Neural progenitor cell (in vitro differentiated cells): ENCODE results near the gene SLC35B1. TPM values are rescaled to one million over a fixed set of nuclear protein-coding genes. Genes with fewer than 3 reads are reported as not detected.

Experiments
- DNase-seq: peaks from one replicate; pipeline ENCODE4 v3.0.0-alpha.2; 2016; ENCODE audit warnings: low spot score
- H2AFZ ChIP-seq: fragments of 200-600 bp; sonication (generic); replicated peaks from 2 replicates; pipeline ENCODE4 v1.6.1; 2016; ENCODE audit warnings: antibody characterized with exemption
- H3F3A ChIP-seq: fragments of 200-600 bp; sonication (generic); 2 replicates; pipeline ENCODE4 v1.6.1; 2016; ENCODE audit warnings: antibody characterized with exemption, low read depth
- H3K27ac ChIP-seq: fragments of 200-600 bp; sonication (generic); 2 replicates; pipeline ENCODE4 v1.5.1; 2016; ENCODE audit warnings: mild to moderate bottlenecking
- H3K27me3 ChIP-seq: fragments of 200-600 bp; sonication (generic); 2 replicates; pipeline ENCODE4 v1.6.1; 2016; ENCODE audit warnings: mild to moderate bottlenecking, moderate library complexity
- H3K36me3 ChIP-seq: fragments of 200-600 bp; sonication (generic); 2 replicates; pipeline ENCODE4 v1.5.1; 2016
- H3K4me1 ChIP-seq: fragments of 200-600 bp; sonication (generic); 2 replicates; pipeline ENCODE4 v1.6.1; 2016; ENCODE audit warnings: mixed run types
- H3K4me2 ChIP-seq: fragments of 200-600 bp; sonication (generic); 2 replicates; pipeline ENCODE4 v1.6.1; 2016
- H3K4me3 ChIP-seq: fragments of 200-600 bp; sonication (generic); 2 replicates; pipeline ENCODE4 v1.5.1; 2016
- H3K79me2 ChIP-seq: fragments of 200-600 bp; sonication (generic); 2 replicates; pipeline ENCODE4 v1.6.1; 2016; ENCODE audit warnings: low read depth
- H3K9ac ChIP-seq: fragments of 200-600 bp; sonication (generic); 2 replicates; pipeline ENCODE4 v1.6.1; 2016
- H3K9me3 ChIP-seq: fragments of 200-600 bp; sonication (generic); 2 replicates; pipeline ENCODE4 v1.5.1; 2016; ENCODE audit warnings: low read depth
- H4K20me1 ChIP-seq: fragments of 200-600 bp; sonication (generic); 2 replicates; pipeline ENCODE4 v1.6.1; 2016; ENCODE audit warnings: low read depth
- H3K27ac Mint-ChIP-seq: 3 replicates; pipeline ENCODE4 v1.8.0; 2021; ENCODE audit warnings: mixed read lengths
- H3K27me3 Mint-ChIP-seq: 2 replicates; pipeline ENCODE4 v1.8.0; 2022; ENCODE audit warnings: low read depth, mild to moderate bottlenecking, inconsistent platforms, moderate library complexity, mixed read lengths; ENCODE audit not compliant: insufficient read depth
- H3K36me3 Mint-ChIP-seq: 3 replicates; pipeline ENCODE4 v1.8.0; 2021; ENCODE audit warnings: mixed read lengths
- H3K4me1 Mint-ChIP-seq: 3 replicates; pipeline ENCODE4 v1.8.0; 2021; ENCODE audit warnings: mixed read lengths
- H3K4me3 Mint-ChIP-seq: 3 replicates; pipeline ENCODE4 v1.8.0; 2021; ENCODE audit warnings: mild to moderate bottlenecking, moderate library complexity, mixed read lengths
- H3K9me3 Mint-ChIP-seq: 3 replicates; pipeline ENCODE4 v1.8.0; 2020; ENCODE audit warnings: mixed read lengths
- CTCF ChIP-seq: fragments of 200-600 bp; sonication (generic); IDR thresholded peaks from 2 replicates; pipeline ENCODE4 v1.5.1; 2017; ENCODE audit warnings: antibody characterized with exemption, mild to moderate bottlenecking
- EZH2 ChIP-seq: fragments of 200-600 bp; sonication (generic); IDR thresholded peaks from 2 replicates; pipeline ENCODE4 v1.6.1; 2017; ENCODE audit warnings: antibody characterized with exemption, mild to moderate bottlenecking, moderate library complexity
- EZH2phosphoT487 ChIP-seq: fragments of 200-600 bp; sonication (generic); IDR thresholded peaks from 2 replicates; pipeline ENCODE4 v1.6.1; 2017; ENCODE audit warnings: antibody characterized with exemption
- total RNA-seq: library from RNA; depleted of rRNA; stranded (reverse); fragments of >200 nt; gene quantifications from 2 replicates; pipeline ENCODE4 v1.2.3, GENCODE V29; 2015; ENCODE audit warnings: low replicate concordance

The SLC35B1 gene
- total RNA-seq, 1 donor from 2014 or later: 52.7 TPM

- no peak overlapping the region for H3K4me2 ChIP-seq
- Mint-ChIP-seq H3K4me3 (no peak overlapping the region), H3K27me3 (no peaks in the 10 kb centered on the region), H3K9me3 (no peaks in the 10 kb centered on the region), H3K4me1 (no peaks in the 10 kb centered on the region), H3K27ac (no peak overlapping the region), H3K36me3 (peaks cover 2% of the 10 kb centered on the region)
- H3K9ac ChIP-seq: no peak overlapping the region
- no peak overlapping the region for H3K27ac ChIP-seq
- DNase-seq: no peak
- H3K79me2 ChIP-seq: peaks cover 33% of the 10 kb centered on the region
- H3K4me1 ChIP-seq: peaks cover 16% of the 10 kb centered on the region
- no peak overlapping the region for H2AFZ ChIP-seq
- H4K20me1 ChIP-seq: peaks cover 26% of the 10 kb centered on the region
- H3K9me3 ChIP-seq: no peaks in the 10 kb centered on the region
- peaks cover 22% of the 10 kb centered on the region for H3F3A ChIP-seq
- H3K4me3 ChIP-seq: no peak overlapping the region
- no peaks in the 10 kb centered on the region for H3K27me3 ChIP-seq
- H3K36me3 ChIP-seq: no peaks in the 10 kb centered on the region
- TF ChIP-seq CTCF (no peak), EZH2 (no peak), EZH2phosphoT487 (no peak)
These were observed 32.0 kb upstream of the SLC35B1 start for GRCh38 chr17:49739641-49740271.

DNA sequence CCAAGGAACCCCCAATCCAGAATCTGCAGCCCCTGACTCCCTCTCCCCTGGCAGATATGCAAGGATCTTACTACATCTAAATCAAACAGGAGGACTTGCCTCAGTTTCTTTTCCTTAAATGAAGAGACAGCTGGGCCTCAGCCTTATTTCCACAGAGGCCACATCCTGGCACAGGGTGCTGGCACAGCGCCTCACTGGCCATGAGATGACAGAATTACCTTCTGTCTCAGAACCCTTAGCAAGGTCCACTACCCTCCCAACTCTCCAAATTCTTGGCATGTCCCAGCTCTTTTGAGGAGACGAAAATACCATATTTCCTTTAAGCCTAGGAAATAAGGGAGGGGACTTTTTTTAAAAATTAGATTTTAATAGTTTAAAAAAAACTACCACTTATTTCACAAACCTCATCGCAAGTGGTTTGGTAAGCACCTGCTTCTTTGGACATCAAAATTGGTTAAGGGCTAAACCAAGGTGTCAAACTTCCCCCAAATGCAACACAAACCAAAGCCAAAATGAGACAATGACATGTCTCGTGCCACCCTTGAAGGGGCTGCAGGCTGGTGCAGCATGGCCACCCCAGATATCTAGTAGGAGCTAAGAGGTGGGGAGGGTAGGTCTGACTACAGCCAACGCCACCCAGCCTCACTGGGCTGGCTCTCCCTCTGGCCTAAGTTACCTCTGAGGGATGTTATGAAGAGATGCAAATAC lies 30.8 kb upstream of the SLC35B1 start:
- Histone ChIP-seq H2AFZ (no peak overlapping the region), H3K27ac (peak overlapping the region; percentile 60), H3F3A (peaks cover 22% of the 10 kb centered on the region), H3K4me3 (no peak overlapping the region), H3K9me3 (no peaks in the 10 kb centered on the region), H4K20me1 (peaks cover 26% of the 10 kb centered on the region), H3K4me2 (no peak overlapping the region), H3K9ac (no peak overlapping the region), H3K79me2 (peaks cover 44% of the 10 kb centered on the region), H3K4me1 (peaks cover 16% of the 10 kb centered on the region), H3K27me3 (no peaks in the 10 kb centered on the region), H3K36me3 (no peaks in the 10 kb centered on the region)
- Mint-ChIP-seq H3K27me3 (no peaks in the 10 kb centered on the region), H3K36me3 (peaks cover 2% of the 10 kb centered on the region), H3K4me1 (no peaks in the 10 kb centered on the region), H3K9me3 (no peaks in the 10 kb centered on the region), H3K4me3 (no peak overlapping the region), H3K27ac (no peak overlapping the region)
- TF ChIP-seq EZH2 (no peak), EZH2phosphoT487 (no peak), CTCF (no peak)
- DNase-seq: no peak

DNA sequence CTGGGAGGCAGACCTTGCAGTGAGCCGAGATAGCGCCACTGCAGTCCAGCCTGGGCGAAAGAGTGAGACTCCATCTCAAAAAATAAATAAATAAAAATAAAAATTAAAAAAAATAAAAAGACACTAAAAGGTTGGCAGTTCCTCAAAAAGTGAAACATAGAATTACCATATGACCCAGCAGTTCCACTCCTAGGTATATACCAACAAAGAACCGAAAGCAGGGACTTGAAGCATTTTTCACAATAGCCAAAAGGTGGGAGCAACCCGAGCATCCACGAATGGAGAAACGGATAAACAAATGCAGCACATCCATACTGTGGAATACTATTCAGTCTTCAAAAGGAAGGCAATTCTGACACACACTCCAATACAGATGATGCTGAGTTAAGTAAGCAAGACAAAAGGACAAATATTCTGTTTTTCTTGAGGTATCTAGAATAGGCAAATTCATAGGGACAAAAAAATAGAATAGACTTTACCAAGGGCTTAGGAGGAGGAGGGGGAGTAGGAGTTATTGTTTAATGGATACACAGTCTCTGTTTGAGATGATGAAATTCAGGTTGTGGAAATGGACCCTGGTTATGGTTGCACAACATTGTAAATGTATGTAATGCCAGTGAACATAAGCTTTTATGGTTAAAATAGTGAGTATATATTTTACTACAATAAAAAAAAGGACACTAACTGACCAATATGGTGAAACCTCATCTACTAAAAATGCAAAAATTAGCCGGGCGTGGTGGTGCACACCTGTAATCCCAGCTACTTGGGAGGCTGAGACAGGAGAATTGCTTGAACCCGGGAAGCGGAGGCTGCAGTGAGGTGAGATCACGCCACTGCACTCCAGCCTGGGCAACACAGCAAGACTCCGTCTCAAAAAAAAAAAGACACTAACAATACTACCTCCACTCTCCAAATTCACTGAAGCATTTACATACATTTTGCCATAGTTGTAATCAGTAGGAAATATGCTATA lies 27.0 kb upstream of the SLC35B1 start:
- TF ChIP-seq EZH2phosphoT487 (no peak), CTCF (no peak), EZH2 (no peak)

More for the DNA sequence above, 27.0 kb upstream of the SLC35B1 start:
- Histone ChIP-seq H3K27ac (no peak overlapping the region), H2AFZ (no peak overlapping the region), H3K9ac (no peak overlapping the region), H3K4me1 (peaks cover 16% of the 10 kb centered on the region), H3K36me3 (no peaks in the 10 kb centered on the region), H4K20me1 (peaks cover 17% of the 10 kb centered on the region), H3K27me3 (no peaks in the 10 kb centered on the region), H3K79me2 (peaks cover 46% of the 10 kb centered on the region), H3K4me3 (no peak overlapping the region), H3K4me2 (no peak overlapping the region), H3F3A (peaks cover 22% of the 10 kb centered on the region), H3K9me3 (no peaks in the 10 kb centered on the region)
- H3K36me3 Mint-ChIP-seq: peaks cover 5% of the 10 kb centered on the region
- no peaks in the 10 kb centered on the region for H3K9me3 Mint-ChIP-seq
- no peaks in the 10 kb centered on the region for H3K4me1 Mint-ChIP-seq
- no peak overlapping the region for H3K27ac Mint-ChIP-seq
- H3K27me3 Mint-ChIP-seq: no peaks in the 10 kb centered on the region
- no peak overlapping the region for H3K4me3 Mint-ChIP-seq
- no peak for DNase-seq
